Right lobe of liver (tissue), 6 donors: ENCODE data around the gene SLC6A18. TPM values are rescaled to one million over a fixed set of nuclear protein-coding genes. Genes with fewer than 3 reads are reported as not detected.
"Not testable (repeated sequence)": the region's sequence is repeated elsewhere in the genome, so short reads cannot be mapped to it uniquely, and the experiment has no call there.

Experiments used
- ATAC-seq, 4 donors: fragments of 200-7000 bp; cut with Tn5 transposase; one replicate each; pipeline ENCODE4 v1.9.1; 2020; ENCODE audit warnings: mild to moderate bottlenecking in 4 of 4, moderate library complexity in 4 of 4
- DNase-seq, 3 donors: peaks; one replicate each; pipeline ENCODE4 v3.0.0-alpha.2; 2020
- H3K27ac ChIP-seq, 3 donors: fragments of 200-600 bp; one replicate each; pipeline ENCODE4 v1.8.0; 2022
- H3K27me3 ChIP-seq, 2 donors: fragments of 200-600 bp; one replicate each; pipeline ENCODE4 v1.8.0; 2022
- H3K36me3 ChIP-seq, 4 donors: fragments of 200-600 bp; sonication (generic) in 1 of 4; one replicate each; pipeline versions ENCODE4 v1.5.1 to v1.8.0; 2017 to 2022; ENCODE audit warnings: control low read depth in 1 of 4
- H3K4me1 ChIP-seq, 4 donors: fragments of 200-600 bp; sonication (generic) in 1 of 4; one replicate each; pipeline versions ENCODE4 v1.5.1 to v1.8.0; 2017 to 2022; ENCODE audit warnings: control low read depth in 1 of 4
- H3K4me3 ChIP-seq, 3 donors: fragments of 200-600 bp; one replicate each; pipeline ENCODE4 v1.8.0; 2022
- H3K9me3 ChIP-seq, 4 donors: fragments of 200-600 bp; sonication (generic) in 1 of 4; one replicate each; pipeline versions ENCODE4 v1.5.1 to v1.8.0; 2017 to 2022; ENCODE audit warnings: control low read depth in 1 of 4
- CTCF ChIP-seq, 4 donors: fragments of 200-600 bp in 3 of 4; fragments of 450-650 bp in 1 of 4; IDR thresholded peaks; one replicate each; pipeline versions ENCODE4 v1.5.1 to v1.8.0; 2016 to 2022; ENCODE audit warnings: antibody characterized with exemption in 4 of 4, mild to moderate bottlenecking in 2 of 4
- POLR2A ChIP-seq: fragments of 450-650 bp; IDR thresholded peaks from one replicate; pipeline ENCODE4 v1.6.1; 2017; ENCODE audit warnings: antibody characterized with exemption, mild to moderate bottlenecking
- WGBS: methylation state at CpG from one replicate; pipeline ENCODE4 v1.1.6; 2018; ENCODE audit warnings: low coverage, low lambda C conversion rate; ENCODE audit not compliant: insufficient coverage; ENCODE audit errors: missing lambda C conversion rate; 5-methylcytosine and 5-hydroxymethylcytosine counted together
- intact Hi-C, 2 donors: fragments of 100-400 bp; cut with DNase I; formaldehyde crosslinking; loops; one replicate each; pipeline versions ENCODE4 v1.11.2 to v1.14.1; 2022
- total RNA-seq, 6 experiments: library from RNA; depleted of rRNA in 2 of 6; stranded (reverse); fragments of >200 nt in 2 of 6; fragmentation: NEBNext Ultra II Directional in 3 of 6; extraction: Animal tissue kit (Norgen Biotek cat#: 25700) in 3 of 6; gene quantifications; one replicate each; pipeline versions ENCODE4 v1.1.0 to v1.2.4, GENCODE V29; 2016 to 2023
- donor health status: DM: no; HTN: yes; CAD: no.
- donor health status: DM: no; HTN: no; CAD: no.
- donor health status: DM: no; HTN: no; CAD: no.
- donor health status: DM: no; HTN: yes; CAD: no.
- donor health status: DM: no; HTN: yes; CAD: no.

SLC6A18 gene
- total RNA-seq, 6 experiments from 2014 or later, result not detected

DNA sequence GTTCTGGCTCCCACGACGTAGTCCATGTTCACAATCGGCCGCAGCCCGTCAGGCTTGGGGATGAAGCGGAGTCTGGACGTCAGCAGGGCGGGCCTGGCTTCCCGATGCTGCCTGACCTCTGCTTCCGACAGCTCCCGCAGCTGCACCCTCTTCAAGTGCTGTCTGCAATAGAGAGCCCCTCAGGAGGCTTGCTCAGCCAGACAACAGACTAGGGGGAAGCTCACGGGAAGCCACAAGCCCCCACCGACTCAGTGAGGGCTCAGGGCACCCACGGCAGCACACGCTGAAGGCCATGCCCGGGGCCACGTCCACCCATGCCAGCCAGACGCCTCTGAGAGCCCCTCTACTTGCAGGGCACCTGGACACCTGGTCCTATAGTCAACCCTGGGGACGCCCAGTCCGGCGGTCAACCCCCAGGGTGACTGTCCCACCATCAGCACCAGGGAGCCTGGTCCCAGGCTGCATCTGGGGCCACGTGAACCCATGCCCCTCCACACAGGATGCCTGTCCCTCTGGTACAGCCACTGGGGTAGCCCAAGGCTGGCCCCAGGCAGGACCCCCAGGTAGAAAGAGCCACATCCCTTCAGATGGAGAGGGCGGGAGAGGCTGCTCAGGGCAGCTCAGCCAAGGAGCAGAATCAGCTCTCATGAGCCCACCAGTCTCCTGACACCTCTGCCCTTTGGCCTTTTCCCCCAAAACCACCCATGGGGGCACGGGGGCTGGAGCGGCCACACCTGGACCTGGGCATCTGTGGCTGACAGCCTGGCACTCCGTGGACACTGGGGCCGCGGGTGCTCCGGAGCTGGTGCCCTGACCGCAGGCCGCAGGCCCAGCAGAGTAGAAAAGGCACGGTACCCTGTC lies 55.2 kb downstream of the SLC6A18 start:
- Histone ChIP-seq H3K9me3 (no peaks in the 10 kb centered on the region), H3K4me1 (no peaks in the 10 kb centered on the region), H3K4me3 (no peak overlapping the region), H3K27ac (no peak overlapping the region), H3K36me3 (no peaks in the 10 kb centered on the region), H3K27me3 (no peaks in the 10 kb centered on the region)
- TF ChIP-seq POLR2A (no peak), CTCF (IDR thresholded peaks at IDR 0.05) (no peak)
- ATAC-seq (peak in 1 of 4 donors; percentile 29), DNase-seq (peak in 1 of 3 donors; percentile 42)
- intact Hi-C loops, result no loop called here
- 100% methylated on average over 2 of the region's 32 CpGs for WGBS

DNA sequence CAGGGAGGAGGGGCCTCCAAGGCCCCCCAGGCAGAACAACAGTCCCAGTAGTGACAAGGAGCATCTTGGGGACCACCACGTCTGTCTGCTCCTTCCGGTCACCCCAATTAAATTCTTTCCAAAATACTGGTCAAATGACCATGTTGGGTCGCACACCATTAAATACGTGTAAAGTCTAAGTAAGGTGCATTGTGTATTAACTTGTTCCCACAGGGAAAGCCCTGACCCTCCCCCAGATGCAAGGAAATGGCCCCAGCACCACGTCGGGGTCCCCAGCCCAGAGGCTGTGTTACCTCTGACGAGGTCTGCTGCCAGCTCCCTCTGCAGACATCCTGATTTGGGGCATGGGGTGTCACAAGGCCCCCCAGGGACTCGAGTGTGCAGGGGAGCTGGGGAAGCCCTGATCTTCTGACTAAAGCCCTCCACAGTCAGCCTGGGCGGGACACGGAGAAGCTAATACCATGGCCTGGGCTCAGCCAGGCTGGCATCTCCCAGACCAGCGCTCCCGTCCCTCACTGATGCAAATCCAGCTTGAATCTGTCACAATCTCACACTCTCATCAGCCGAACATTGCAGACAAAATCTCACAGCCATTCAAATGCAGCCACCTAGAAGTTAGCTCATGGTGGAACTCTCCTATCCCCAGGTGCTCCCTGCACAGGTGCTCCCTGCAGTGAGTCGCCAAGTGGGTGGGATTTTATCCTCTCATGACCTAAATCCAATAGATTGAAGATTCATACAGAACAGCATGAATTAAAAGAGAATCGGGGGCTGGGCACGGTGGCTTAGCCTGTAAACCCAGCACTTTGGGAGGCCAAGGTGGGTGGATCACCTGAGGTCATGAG lies 56.1 kb downstream of the SLC6A18 start:
- no peak overlapping the region for H3K27ac ChIP-seq
- ATAC-seq, result no peak

GRCh38 chr5:1282131-1282992 lies 57.2 kb downstream of the SLC6A18 start:
- intact Hi-C loops, result no loop called here
- no peaks in the 10 kb centered on the region for H3K4me1 ChIP-seq
- DNase-seq (peak in 1 of 3 donors; percentile 35), ATAC-seq (no peak)
- TF ChIP-seq POLR2A (no peak), CTCF (IDR thresholded peaks at IDR 0.05) (no peak)
- no peak overlapping the region for H3K4me3 ChIP-seq
- WGBS, result 83% methylated on average over 2 of the region's 37 CpGs
- H3K27ac ChIP-seq, result no peak overlapping the region
- no peaks in the 10 kb centered on the region for H3K27me3 ChIP-seq
- no peaks in the 10 kb centered on the region for H3K9me3 ChIP-seq
- no peaks in the 10 kb centered on the region for H3K36me3 ChIP-seq

More for the DNA sequence above, 56.1 kb downstream of the SLC6A18 start:
- no peaks in the 10 kb centered on the region for H3K27me3 ChIP-seq
- H3K4me1 ChIP-seq, result no peaks in the 10 kb centered on the region
- no peak for TF ChIP-seq CTCF (IDR thresholded peaks at IDR 0.05)
- TF ChIP-seq POLR2A, result no peak
- DNase-seq, result peak in 1 of 3 donors; percentile 8
- 65% methylated on average over 6 of the region's 16 CpGs for WGBS
- H3K9me3 ChIP-seq, result no peaks in the 10 kb centered on the region
- intact Hi-C loops, result no loop called here
- H3K36me3 ChIP-seq, result no peaks in the 10 kb centered on the region
- no peak overlapping the region for H3K4me3 ChIP-seq

- ATAC-seq, result not testable (repeated sequence)
These were observed 58.0 kb downstream of the SLC6A18 start for GRCh38 chr5:1282993-1283728.

GRCh38 chr5:1283729-1284041 lies 58.5 kb downstream of the SLC6A18 start:
- H3K27me3 ChIP-seq, intact Hi-C loops, H3K4me1 ChIP-seq, ATAC-seq, H3K4me3 ChIP-seq, H3K36me3 ChIP-seq, H3K9me3 ChIP-seq, DNase-seq, H3K27ac ChIP-seq: not testable (repeated sequence)
- 81% methylated on average over 11 of the region's 16 CpGs for WGBS

More at GRCh38 chr5:1282993-1283728, 58.0 kb downstream of the SLC6A18 start:
- H3K27me3 ChIP-seq, H3K4me1 ChIP-seq, H3K9me3 ChIP-seq, H3K4me3 ChIP-seq, H3K36me3 ChIP-seq, intact Hi-C loops, H3K27ac ChIP-seq: not testable (repeated sequence)
- DNase-seq, result peak in 1 of 3 donors; percentile 17
- 60% methylated on average over 3 of the region's 40 CpGs for WGBS

DNA sequence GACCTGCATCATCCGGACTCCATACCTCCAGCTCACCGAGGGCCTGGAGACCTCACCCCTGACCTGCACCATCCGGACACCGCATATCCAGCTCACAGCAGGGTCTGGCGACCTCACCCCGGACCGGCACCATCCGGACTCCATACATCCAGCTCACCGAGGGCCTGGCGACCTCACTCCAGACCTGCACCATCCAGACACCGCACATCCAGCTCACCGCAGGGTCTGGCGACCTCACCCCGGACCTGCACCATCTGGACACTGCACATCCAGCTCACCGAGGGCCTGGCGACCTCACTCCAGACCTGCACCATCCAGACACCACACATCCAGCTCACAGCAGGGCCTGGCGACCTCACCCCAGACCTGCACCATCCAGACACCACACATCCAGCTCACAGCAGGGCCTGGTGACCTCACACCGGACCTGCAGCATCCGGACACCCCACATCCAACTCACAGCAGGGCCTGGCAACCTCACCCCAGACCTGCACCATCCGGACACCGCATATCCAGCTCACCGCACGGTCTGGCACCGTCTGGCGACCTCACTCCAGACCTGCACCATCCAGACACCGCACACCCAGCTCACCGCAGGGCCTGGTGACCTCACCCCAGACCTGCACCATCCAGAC lies 59.3 kb downstream of the SLC6A18 start:
- H3K4me3 ChIP-seq, DNase-seq, H3K4me1 ChIP-seq, ATAC-seq, intact Hi-C loops, H3K27me3 ChIP-seq, H3K9me3 ChIP-seq, H3K36me3 ChIP-seq, H3K27ac ChIP-seq: not testable (repeated sequence)
- 74% methylated on average over 11 of the region's 27 CpGs for WGBS
